ENCODE results near the gene FBXW8. TPM values are rescaled to one million over a fixed set of nuclear protein-coding genes. Genes with fewer than 3 reads are reported as not detected.

Gene FBXW8
- total and polyA plus RNA-seq, 2 donors from 2014 or later: 3.3 to 20.3 TPM

- peaks cover 0 to 7% (median 1%) of the 10 kb centered on the region in 3 donors for H3K36me3 ChIP-seq (ENCODE audit: control insufficient read depth in 2 of 3, insufficient read depth in 3 of 3, low read length in 3 of 3)
- no peak for FAIRE-seq
- TF ChIP-seq CTCF (IDR thresholded peaks at IDR 0.05; ENCODE audit: borderline replicate concordance, extremely low read depth, insufficient read depth): no peak
Observed at GRCh38 chr12:116969615-116970585, 59.1 kb downstream of the FBXW8 start.

GRCh38 chr12:116971222-116971621, 60.5 kb downstream of the FBXW8 start:
- no peak overlapping the region for H3K9ac ChIP-seq (ENCODE audit: low read length in 3 of 3)
- no peaks in the 10 kb centered on the region for H3K4me1 ChIP-seq (ENCODE audit: control insufficient read depth in 2 of 3, insufficient read depth in 2 of 3, low read depth in 1 of 3, low read length in 3 of 3)
- no peaks in the 10 kb centered on the region for H3K9me3 ChIP-seq (ENCODE audit: control insufficient read depth in 2 of 3, insufficient read depth in 1 of 3, low read length in 3 of 3)
- intact Hi-C loops (cut with DNase I): no loop called here
- H3K36me3 ChIP-seq (ENCODE audit: control insufficient read depth in 2 of 3, insufficient read depth in 3 of 3, low read length in 3 of 3): peaks cover 0 to 4% (median 0%) of the 10 kb centered on the region in 3 donors
- TF ChIP-seq CTCF (IDR thresholded peaks at IDR 0.05; ENCODE audit: borderline replicate concordance, extremely low read depth, insufficient read depth): no peak
- FAIRE-seq (no peak), DNase-seq (no peak)
- H3K27ac ChIP-seq (ENCODE audit: low read depth in 2 of 2, low read length in 2 of 2): no peak overlapping the region
- H3K4me3 ChIP-seq (ENCODE audit: low read length in 3 of 3): no peak overlapping the region
- H3K27me3 ChIP-seq (ENCODE audit: control insufficient read depth, insufficient read depth, low read length): no peaks in the 10 kb centered on the region

More at GRCh38 chr12:116969615-116970585, 59.1 kb downstream of the FBXW8 start:
- H3K9me3 ChIP-seq (ENCODE audit: control insufficient read depth in 2 of 3, insufficient read depth in 1 of 3, low read length in 3 of 3): no peaks in the 10 kb centered on the region
- DNase-seq: no peak
- no peak overlapping the region for H3K27ac ChIP-seq (ENCODE audit: low read depth in 2 of 2, low read length in 2 of 2)
- H3K4me3 ChIP-seq (ENCODE audit: low read length in 3 of 3): no peak overlapping the region
- H3K27me3 ChIP-seq (ENCODE audit: control insufficient read depth, insufficient read depth, low read length): no peaks in the 10 kb centered on the region
- H3K9ac ChIP-seq (ENCODE audit: low read length in 3 of 3): no peak overlapping the region
- H3K4me1 ChIP-seq (ENCODE audit: control insufficient read depth in 2 of 3, insufficient read depth in 2 of 3, low read depth in 1 of 3, low read length in 3 of 3): no peaks in the 10 kb centered on the region
- intact Hi-C loops (cut with DNase I): no loop called here

GRCh38 chr12:116975779-116976393, 65.1 kb downstream of the FBXW8 start:
- no peaks in the 10 kb centered on the region for H3K9me3 ChIP-seq (ENCODE audit: control insufficient read depth in 2 of 3, insufficient read depth in 1 of 3, low read length in 3 of 3)
- no peak overlapping the region for H3K9ac ChIP-seq (ENCODE audit: low read length in 3 of 3)
- TF ChIP-seq CTCF (IDR thresholded peaks at IDR 0.05; ENCODE audit: borderline replicate concordance, extremely low read depth, insufficient read depth): no peak
- intact Hi-C loops (cut with DNase I): no loop called here
- no peaks in the 10 kb centered on the region for H3K4me1 ChIP-seq (ENCODE audit: control insufficient read depth in 2 of 3, insufficient read depth in 2 of 3, low read depth in 1 of 3, low read length in 3 of 3)
- no peak for DNase-seq
- no peaks in the 10 kb centered on the region for H3K27me3 ChIP-seq (ENCODE audit: control insufficient read depth, insufficient read depth, low read length)
- no peak overlapping the region for H3K27ac ChIP-seq (ENCODE audit: low read depth in 2 of 2, low read length in 2 of 2)
- no peak overlapping the region for H3K4me3 ChIP-seq (ENCODE audit: low read length in 3 of 3)
- FAIRE-seq: no peak
- H3K36me3 ChIP-seq (ENCODE audit: control insufficient read depth in 2 of 3, insufficient read depth in 3 of 3, low read length in 3 of 3): no peaks in the 10 kb centered on the region

Measured in kidney (tissue), 14 donors.